GM12878 (cell line): Measurements from ENCODE around the gene METRNL. TPM values are rescaled to one million over a fixed set of nuclear protein-coding genes. Genes with fewer than 3 reads are reported as not detected.

ENCODE experiments used
- ATAC-seq: fragments of 200-7000 bp; cut with Tn5 transposase; 3 replicates; pipeline ENCODE4 v1.9.1; 2020; ENCODE audit warnings: mild to moderate bottlenecking, moderate library complexity
- BruUV-seq: library from RNA; stranded (reverse); fragments of 400-500 nt; replicated peaks from 2 replicates; lab custom pipeline; 2021; lab: Mats Ljungman, UMichigan
- CTCF ChIA-PET: fragments of 300-600 bp; sonication (Branson Sonifier 250); formaldehyde crosslinking; extraction: SDS; loops from one replicate; lab custom pipeline; 2021; ENCODE audit warnings: inconsistent platforms; lab: Yijun Ruan, JAX
- POLR2A ChIA-PET: fragments of 350-600 bp; formaldehyde crosslinking; extraction: SDS; loops from one replicate; lab custom pipeline; 2021; ENCODE audit warnings: inconsistent platforms; lab: Charles Lee
- RAD21 ChIA-PET: fragments of 300-600 bp; sonication (Branson Sonifier 250); formaldehyde crosslinking; loops from one replicate; lab custom pipeline; 2023; ENCODE audit warnings: antibody characterized with exemption; ENCODE audit not compliant: unreplicated experiment; lab: Charles Lee
- SMC1A ChIA-PET: fragments of 300-600 bp; sonication (Branson Sonifier 250); formaldehyde crosslinking; loops from one replicate; lab custom pipeline; 2023; ENCODE audit not compliant: unreplicated experiment, uncharacterized antibody; lab: Charles Lee
- DNase-seq: peaks from one replicate; pipeline ENCODE4 v3.0.0-alpha.2; 2011; ENCODE audit warnings: low read depth, low spot score
- FAIRE-seq: peaks from 3 replicates; lab custom pipeline; 2011; peaks lifted over from hg19 to GRCh38; lab: Jason Lieb, UNC
- H2AFZ ChIP-seq: 2 replicates; pipeline ENCODE4 v1.6.0; 2011; ENCODE audit warnings: low read depth, low read length, control low read depth; ENCODE audit not compliant: control insufficient read depth
- H3K27ac ChIP-seq: 2 replicates; pipeline ENCODE4 v1.5.1; 2011; ENCODE audit warnings: control low read depth; ENCODE audit not compliant: control insufficient read depth, insufficient read depth
- H3K27me3 ChIP-seq, 2 experiments: replicated peaks in 1 of 2; 2 replicates each; pipeline versions ENCODE4 v1.6.0 to v1.6.1; 2011; ENCODE audit warnings: low read length in 1 of 2; ENCODE audit not compliant: control insufficient read depth in 2 of 2, insufficient read depth in 2 of 2
- H3K36me3 ChIP-seq, 2 experiments: 2 replicates each; pipeline ENCODE4 v1.5.1; 2011; ENCODE audit warnings: low read length in 1 of 2; ENCODE audit not compliant: control insufficient read depth in 2 of 2, insufficient read depth in 2 of 2
- H3K4me1 ChIP-seq: 2 replicates; pipeline ENCODE4 v1.6.1; 2011; ENCODE audit warnings: mild to moderate bottlenecking, low read length, moderate library complexity, mixed read lengths; ENCODE audit not compliant: control insufficient read depth, insufficient read depth
- H3K4me2 ChIP-seq: 2 replicates; pipeline ENCODE4 v1.6.0; 2011; ENCODE audit warnings: control low read depth; ENCODE audit not compliant: control insufficient read depth, insufficient read depth
- H3K4me3 ChIP-seq: fragments of 200-600 bp; sonication (generic); 2 replicates; pipeline ENCODE4 v1.5.1; 2016
- H3K79me2 ChIP-seq: 2 replicates; pipeline ENCODE4 v1.6.0; 2011; ENCODE audit warnings: low read length; ENCODE audit not compliant: control insufficient read depth, insufficient read depth
- H3K9ac ChIP-seq: 2 replicates; pipeline ENCODE4 v1.8.0; 2011; ENCODE audit warnings: low read length, control low read depth, mixed read lengths; ENCODE audit not compliant: control insufficient read depth, insufficient read depth
- H3K9me3 ChIP-seq: replicated peaks from 3 replicates; pipeline ENCODE4 v1.5.1; 2011; ENCODE audit warnings: mild to moderate bottlenecking, low read length; ENCODE audit not compliant: control insufficient read depth, insufficient read depth
- H4K20me1 ChIP-seq: 2 replicates; pipeline ENCODE4 v1.6.0; 2011; ENCODE audit not compliant: control insufficient read depth, insufficient read depth
- BACH1 ChIP-seq: fragments of 450-650 bp; IDR thresholded peaks from 2 replicates; pipeline ENCODE4 v1.6.1; 2017; ENCODE audit warnings: mild to moderate bottlenecking, borderline replicate concordance
- CHD2 ChIP-seq: IDR thresholded peaks from 2 replicates; pipeline ENCODE4 v1.6.1; 2011; ENCODE audit warnings: low read depth, low read length, improper control_type of control experiment, borderline replicate concordance
- CREM ChIP-seq: IDR thresholded peaks from 2 replicates; pipeline ENCODE4 v1.6.1; 2014; ENCODE audit warnings: antibody characterized with exemption, low read depth
- GABPA ChIP-seq: IDR thresholded peaks from 2 replicates; pipeline ENCODE4 v1.6.1; 2014; ENCODE audit warnings: antibody characterized with exemption, low read depth, mild to moderate bottlenecking, inconsistent platforms
- IKZF2 ChIP-seq, 2 experiments: fragments of 450-650 bp; IDR thresholded peaks; 2 replicates each; pipeline ENCODE4 v1.6.1; 2017; ENCODE audit warnings: mild to moderate bottlenecking in 2 of 2, moderate library complexity in 2 of 2
- JUND ChIP-seq: IDR thresholded peaks from 2 replicates; pipeline ENCODE4 v1.6.1; 2012; ENCODE audit warnings: low read depth, mild to moderate bottlenecking, low read length, improper control_type of control experiment, moderate library complexity
- KLF5 ChIP-seq: fragments of 450-650 bp; IDR thresholded peaks from 2 replicates; pipeline ENCODE4 v1.6.1; 2014; ENCODE audit warnings: mild to moderate bottlenecking; ENCODE audit not compliant: partially characterized antibody
- MTA2 ChIP-seq: fragments of 450-650 bp; IDR thresholded peaks from 2 replicates; pipeline ENCODE4 v1.6.1; 2016; ENCODE audit warnings: low read depth, mild to moderate bottlenecking, moderate library complexity
- MYB ChIP-seq: fragments of 150-350 bp; IDR thresholded peaks from 2 replicates; pipeline ENCODE4 v1.6.1; 2014; ENCODE audit warnings: mild to moderate bottlenecking, low read depth, low read length, borderline replicate concordance
- PML ChIP-seq: IDR thresholded peaks from 2 replicates; pipeline ENCODE4 v1.6.1; 2012; ENCODE audit warnings: low read length, inconsistent platforms
- SMAD5 ChIP-seq: IDR thresholded peaks from 2 replicates; pipeline ENCODE4 v1.6.1; 2016; ENCODE audit warnings: antibody characterized with exemption, low read depth
- SMC3 ChIP-seq: IDR thresholded peaks from 2 replicates; pipeline ENCODE4 v1.6.1; 2011; ENCODE audit warnings: low read length, improper control_type of control experiment, borderline replicate concordance
- TAF1 ChIP-seq: IDR thresholded peaks from 2 replicates; pipeline ENCODE4 v1.6.1; 2011; ENCODE audit warnings: mild to moderate bottlenecking, low read depth, low read length, borderline replicate concordance
- ZNF217 ChIP-seq: fragments of 450-650 bp; IDR thresholded peaks from 2 replicates; pipeline ENCODE4 v1.6.1; 2017; ENCODE audit warnings: antibody characterized with exemption, mild to moderate bottlenecking
- ZSCAN29 ChIP-seq: fragments of 450-650 bp; IDR thresholded peaks from 2 replicates; pipeline ENCODE4 v1.6.1; 2017; ENCODE audit warnings: mild to moderate bottlenecking, moderate library complexity
- WGBS: methylation state at CpG from one replicate; pipeline ENCODE4 v1.1.6; 2016; ENCODE audit warnings: low lambda C conversion rate; ENCODE audit not compliant: insufficient replicate concordance, insufficient coverage; ENCODE audit errors: missing lambda C conversion rate; 5-methylcytosine and 5-hydroxymethylcytosine counted together
- in situ Hi-C: fragments of 300-500 bp; cut with MboI; formaldehyde crosslinking; loops from 9 replicates; pipeline ENCODE4 v1.14.3; 2018; ENCODE audit warnings: mixed read lengths
- intact Hi-C: fragments of 100-400 bp; cut with micrococcal nuclease; formaldehyde crosslinking; loops from one replicate; pipeline ENCODE4 v1.14.2; 2022; ENCODE audit not compliant: unreplicated experiment
- polyA plus RNA-seq, 11 experiments: library from polyadenylated mRNA; depleted of rRNA in 4 of 11; unstranded in 6 of 11; stranded (reverse) in 5 of 11; fragments of >200 nt; fragmentation: Nextera tagmentation in 4 of 11; fragmentation: Illumina TruSeq in 1 of 11; extraction: Ambion mirVana in 4 of 11; extraction: Trizol in 1 of 11; gene quantifications; 1 replicate in 1 of 11; 2 replicates in 10 of 11; pipeline versions ENCODE4 v1.2.1 to v1.2.3, GENCODE V29; 2011 to 2016; ENCODE audit warnings: inconsistent platforms in 2 of 11, missing spikeins in 2 of 11, low read depth in 1 of 11
- total RNA-seq, 4 experiments: library from RNA; depleted of rRNA in 3 of 4; stranded (reverse); fragments of >200 nt in 3 of 4; fragmentation: Illumina TruSeq in 1 of 4; extraction: Trizol in 1 of 4; gene quantifications; 2 replicates each; pipeline versions ENCODE4 v1.2.1 to v1.2.3, GENCODE V29; 2013 to 2021

Gene METRNL
- total and polyA plus RNA-seq, 10 of the 15 experiments (the other 5 are each of a cell fraction or from before 2014, with no cell fraction given), result 0.05 to 3.7 (median 0.48) TPM; not detected in 2

DNA sequence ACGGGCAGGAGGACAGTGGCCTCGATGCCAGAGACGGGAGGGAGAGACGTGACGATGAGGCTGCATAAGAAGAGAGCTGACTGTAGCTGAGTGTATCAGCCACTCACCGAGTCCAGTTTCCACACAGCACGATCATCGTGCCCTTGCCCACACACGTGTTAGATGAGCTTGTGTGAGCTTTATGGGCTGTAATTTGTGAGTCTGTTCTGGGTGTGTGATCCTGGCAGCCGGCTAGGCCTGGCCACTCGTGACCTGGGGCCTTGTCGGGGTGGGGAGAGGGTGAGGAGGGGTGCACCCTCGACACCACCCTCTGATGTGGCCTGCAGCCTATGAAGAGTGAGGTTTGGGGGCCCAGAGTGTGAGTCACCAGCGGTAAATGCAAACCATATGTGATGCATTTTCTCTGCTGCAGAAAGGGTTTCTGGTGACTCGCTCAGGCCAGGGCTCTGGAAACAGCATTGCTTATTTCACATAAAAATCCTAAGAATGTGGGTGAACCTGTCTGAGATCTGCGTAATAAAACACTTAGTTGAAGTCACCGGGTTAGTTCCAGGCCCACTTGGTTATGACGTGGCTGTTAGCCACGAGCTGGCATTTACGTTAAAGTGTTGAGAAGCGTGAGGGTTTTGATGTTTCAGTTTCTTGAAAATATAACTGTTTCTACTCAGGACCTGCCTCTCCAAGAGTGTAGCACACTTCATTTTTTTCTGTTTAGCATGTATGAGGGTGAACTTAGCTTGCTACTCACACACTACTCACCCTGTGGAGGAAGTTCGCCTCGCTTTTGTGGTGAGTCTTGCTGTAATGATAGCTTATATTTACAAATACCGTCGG is 4.2 kb downstream of the METRNL start:
- in situ Hi-C loops, result no loop called here
- no peaks in the 10 kb centered on the region for H3K79me2 ChIP-seq
- H3K36me3 ChIP-seq, result no peaks in the 10 kb centered on the region
- no TSS peak for BruUV-seq
- no peak overlapping the region for H3K9ac ChIP-seq
- peaks cover 2 to 9% of the 10 kb centered on the region in 2 experiments; a peak in 3 of 4 replicates for H3K27me3 ChIP-seq
- H3K27ac ChIP-seq, result no peak overlapping the region
- intact Hi-C loops, result no loop called here
- WGBS, result 60% methylated on average over 25 of the region's 25 CpGs
- CTCF ChIA-PET, result no interaction called here
- POLR2A ChIA-PET, result no interaction called here
- H3K4me2 ChIP-seq, result no peak overlapping the region
- TF ChIP-seq IKZF2 (IDR thresholded peaks at IDR 0.05), result no peak
- TF ChIP-seq ZNF217, result no peak
- TF ChIP-seq TAF1, result no peak
- no peak for TF ChIP-seq GABPA
- TF ChIP-seq JUND, result no peak
- no peak for TF ChIP-seq PML
- H3K4me1 ChIP-seq, result 0 out of 2 replicates have a peak, but pooled peaks cover 3% of the 10 kb centered on the region
- H3K9me3 ChIP-seq, result no peaks in the 10 kb centered on the region
- peak; percentile 27 for FAIRE-seq
- no peak for DNase-seq
- no peak overlapping the region for H3K4me3 ChIP-seq
- SMC1A ChIA-PET, result no interaction called here
- RAD21 ChIA-PET, result no interaction called here
- ATAC-seq, result no peak
- H4K20me1 ChIP-seq, result no peaks in the 10 kb centered on the region
- H2AFZ ChIP-seq, result no peak overlapping the region

DNA sequence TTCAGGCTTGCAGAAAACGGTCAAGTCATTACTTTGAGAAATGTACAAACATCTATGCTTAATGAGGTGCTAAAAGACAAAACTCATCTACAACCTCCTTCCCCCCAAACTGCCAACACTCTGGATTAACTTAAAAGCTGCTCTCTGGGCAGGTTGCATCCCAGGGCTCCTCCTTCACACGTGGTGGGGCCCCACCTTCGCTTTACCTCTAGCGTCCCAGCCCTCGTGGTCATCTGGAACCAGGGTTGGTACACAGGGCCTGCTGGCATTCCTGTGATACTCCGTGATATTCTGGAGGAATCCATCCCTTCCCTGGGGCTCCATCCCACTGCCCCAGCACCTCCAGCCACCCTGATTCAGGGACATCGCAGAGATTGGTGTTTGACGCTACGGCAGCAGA is 4.8 kb downstream of the METRNL start:
- Histone ChIP-seq H3K27me3 (peaks cover 2 to 9% of the 10 kb centered on the region in 2 experiments; a peak in 3 of 4 replicates), H3K79me2 (no peaks in the 10 kb centered on the region), H3K4me2 (no peak overlapping the region), H3K9ac (no peak overlapping the region), H3K27ac (no peak overlapping the region)
- no TSS peak for BruUV-seq
- FAIRE-seq (no peak), ATAC-seq (no peak)
- CTCF ChIA-PET, result no interaction called here
- SMC1A ChIA-PET, result no interaction called here
- in situ Hi-C loops, result no loop called here
- TF ChIP-seq MYB (no peak), BACH1 (no peak), ZSCAN29 (no peak), MTA2 (no peak), CREM (no peak), SMAD5 (no peak), CHD2 (no peak), KLF5 (no peak), SMC3 (no peak)
- TF ChIP-seq, all 136 proteins: peak for 0
- Histone ChIP-seq H3K36me3 (no peaks in the 10 kb centered on the region), H3K4me3 (no peak overlapping the region), H3K9me3 (no peaks in the 10 kb centered on the region), H3K4me1 (0 out of 2 replicates have a peak, but pooled peaks cover 3% of the 10 kb centered on the region), H2AFZ (no peak overlapping the region), H4K20me1 (no peaks in the 10 kb centered on the region)
- DNase-seq, result no peak
- 73% methylated on average over 9 of the region's 9 CpGs for WGBS
- POLR2A ChIA-PET, result no interaction called here
- intact Hi-C loops, result no loop called here
- RAD21 ChIA-PET, result no interaction called here
